Non-pigmented ciliary epithelial cell (primary cell): ENCODE measurements around the gene PACRG.
"Not testable (repeated sequence)": the region's sequence is repeated elsewhere in the genome, so short reads cannot be mapped to it uniquely, and the experiment has no call there.

Experiments
- DNase-seq: peaks from one replicate; pipeline ENCODE4 v3.0.0-alpha.2; 2010; ENCODE audit warnings: low read depth

Gene PACRG

DNA sequence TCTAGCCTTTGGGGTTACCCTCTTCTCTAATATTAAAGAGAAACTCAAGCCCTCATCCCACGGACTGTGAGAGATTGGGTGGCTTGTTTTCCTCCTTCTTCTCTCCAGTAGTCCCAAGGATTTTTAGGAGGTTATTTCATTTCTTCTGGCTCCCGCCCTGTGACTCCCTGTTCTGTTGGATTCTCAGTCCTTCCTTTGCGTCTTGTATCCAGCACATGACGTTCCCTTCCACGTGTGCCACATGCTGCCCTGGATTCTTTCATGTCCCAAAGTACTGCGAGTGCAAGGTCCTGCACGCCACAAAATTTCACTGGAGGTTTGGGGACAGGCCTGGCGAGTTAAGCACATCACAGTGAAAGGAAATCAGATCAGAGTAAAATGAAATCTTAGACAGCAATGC, 213.4 kb downstream of the PACRG start:
- no peak for DNase-seq

DNA sequence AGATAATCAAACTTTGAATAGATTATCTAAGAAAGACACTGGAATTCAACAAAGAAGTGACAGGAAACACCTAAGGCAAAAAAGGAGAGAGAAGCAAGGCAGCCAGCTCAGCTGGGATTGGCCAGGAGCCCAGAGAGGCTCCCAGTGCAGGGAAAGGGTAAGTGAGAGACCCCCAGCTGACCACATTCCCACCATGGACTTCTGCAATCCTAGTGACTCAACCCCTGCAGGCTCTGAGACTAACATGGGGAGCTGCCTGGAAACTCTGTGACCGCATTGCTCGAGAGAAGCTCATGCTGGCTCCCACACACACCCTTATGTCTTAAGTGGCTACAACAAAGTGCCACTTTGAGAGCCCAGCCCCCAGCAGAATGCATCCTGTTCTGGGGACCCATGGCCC, 215.1 kb downstream of the PACRG start:
- peak; percentile 91 for DNase-seq

DNA sequence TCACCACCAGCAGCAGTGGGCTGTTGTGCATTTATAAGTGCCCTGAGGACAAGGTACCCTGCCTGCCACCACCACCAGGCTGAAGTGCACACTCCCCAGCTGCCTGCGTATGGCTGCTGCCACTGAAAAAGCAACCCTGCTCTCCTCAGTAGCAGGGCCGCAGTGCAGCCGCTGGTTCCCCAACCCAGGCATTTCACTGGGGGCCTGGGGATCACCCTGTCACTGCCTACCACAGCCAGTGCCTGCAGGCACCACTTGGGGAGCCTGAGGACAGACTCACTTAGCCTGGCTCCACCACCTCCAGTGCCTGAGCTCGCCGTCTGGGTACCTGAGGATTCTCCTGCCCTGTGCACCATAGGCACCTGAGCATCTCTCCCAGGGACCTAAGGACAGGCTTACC, 215.6 kb downstream of the PACRG start:
- no peak for DNase-seq

DNA sequence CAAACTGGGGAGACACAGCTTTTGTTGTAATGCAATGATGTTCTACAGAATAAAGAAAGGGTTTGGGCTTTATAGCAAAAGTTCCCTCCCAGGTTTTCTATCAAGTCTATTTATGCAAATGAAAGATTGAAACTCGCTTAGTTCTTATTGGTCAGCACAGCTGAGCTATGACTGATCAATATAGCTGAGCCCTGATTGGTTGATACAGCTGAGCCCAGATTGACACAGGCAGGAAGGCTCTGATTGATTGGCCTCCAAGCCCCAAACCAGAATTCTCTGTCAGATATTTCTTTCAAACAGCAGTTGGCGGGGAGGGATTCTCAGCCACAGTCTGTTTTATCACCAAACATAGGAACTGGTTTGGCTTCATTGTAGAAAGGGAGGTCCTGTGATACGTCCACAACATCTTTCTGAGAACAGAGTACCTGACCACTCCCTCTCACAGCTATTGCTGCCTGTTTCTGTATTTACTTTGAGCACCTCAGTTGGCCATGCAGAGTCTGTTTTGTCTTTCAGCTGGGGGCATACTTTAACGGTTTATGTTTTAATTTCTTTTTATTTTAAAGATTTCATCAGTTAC, 223.5 kb downstream of the PACRG start:
- DNase-seq, result no peak

DNA sequence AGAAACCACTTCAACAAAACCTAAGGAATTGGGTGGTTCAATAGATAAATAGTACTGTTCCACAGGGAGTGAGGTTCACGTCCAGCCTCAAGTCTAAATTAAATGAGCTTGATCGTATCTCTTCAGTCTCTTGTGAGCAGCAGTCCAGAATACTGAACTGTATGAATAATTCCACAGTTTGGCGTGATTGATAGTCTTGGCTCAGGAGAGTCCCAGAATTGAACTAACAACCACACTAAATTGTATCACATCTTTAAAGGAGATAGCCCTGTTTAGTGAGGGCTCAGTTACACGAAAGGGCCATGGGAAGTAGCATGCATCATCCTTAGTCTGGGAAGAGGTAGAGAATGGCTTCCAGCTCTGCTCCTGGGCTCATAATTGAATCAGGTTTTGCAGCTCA, 224.6 kb downstream of the PACRG start:
- DNase-seq, result no peak

DNA sequence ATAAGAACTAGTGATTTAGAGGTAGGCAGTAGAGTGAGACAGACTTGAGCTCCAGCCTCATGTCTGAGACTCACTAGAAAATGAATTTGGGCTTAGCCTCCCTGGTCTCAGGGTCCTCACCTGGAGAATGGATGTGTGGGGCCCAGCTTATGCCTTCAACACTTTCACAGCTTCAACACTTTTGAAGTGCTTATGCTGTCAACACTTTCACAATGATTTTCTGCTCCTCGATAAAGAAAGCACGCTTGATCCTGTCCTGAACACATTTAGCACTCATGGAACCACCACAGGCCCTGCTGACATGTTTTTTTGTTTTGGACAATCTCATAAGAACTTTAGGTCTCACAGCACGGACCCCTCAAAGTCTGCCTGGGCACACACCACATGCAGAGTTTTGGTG, 229.3 kb downstream of the PACRG start:
- no peak for DNase-seq

DNA sequence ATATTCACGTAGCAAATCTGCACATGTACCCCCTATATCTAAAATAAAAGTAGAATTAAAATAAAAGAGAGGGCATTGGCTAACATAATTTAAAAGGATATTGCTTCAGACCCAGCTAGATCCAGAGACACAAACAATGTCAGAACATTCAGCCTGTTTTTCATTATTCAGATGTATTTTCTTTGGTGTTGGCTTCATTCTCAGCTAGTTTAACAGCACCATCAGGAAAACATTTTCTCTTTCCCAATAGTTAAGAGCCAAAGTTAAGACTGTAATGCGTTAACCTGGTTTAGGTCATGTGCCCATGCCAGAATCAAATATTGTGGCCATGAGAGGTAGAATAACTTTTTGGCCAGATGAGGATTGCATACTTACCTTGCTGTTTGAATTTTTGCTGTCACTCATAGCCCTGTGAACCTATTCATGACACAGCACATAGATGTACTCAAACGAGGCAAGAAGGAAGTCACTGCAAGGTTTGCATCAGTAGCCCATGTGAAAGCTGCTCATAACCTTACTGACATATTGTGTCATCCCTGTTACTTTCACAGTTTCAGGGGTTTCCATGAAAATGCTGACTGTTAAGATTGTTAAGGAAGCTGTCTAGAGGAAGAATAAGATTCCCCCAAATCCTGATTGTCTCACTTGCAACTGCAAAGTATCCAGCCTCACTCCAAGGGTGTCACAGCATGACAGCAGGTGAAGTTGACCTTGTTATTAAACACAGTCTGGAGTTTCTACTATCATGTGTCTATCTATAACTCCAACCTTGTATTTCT, 233.1 kb downstream of the PACRG start:
- DNase-seq, result no peak

DNA sequence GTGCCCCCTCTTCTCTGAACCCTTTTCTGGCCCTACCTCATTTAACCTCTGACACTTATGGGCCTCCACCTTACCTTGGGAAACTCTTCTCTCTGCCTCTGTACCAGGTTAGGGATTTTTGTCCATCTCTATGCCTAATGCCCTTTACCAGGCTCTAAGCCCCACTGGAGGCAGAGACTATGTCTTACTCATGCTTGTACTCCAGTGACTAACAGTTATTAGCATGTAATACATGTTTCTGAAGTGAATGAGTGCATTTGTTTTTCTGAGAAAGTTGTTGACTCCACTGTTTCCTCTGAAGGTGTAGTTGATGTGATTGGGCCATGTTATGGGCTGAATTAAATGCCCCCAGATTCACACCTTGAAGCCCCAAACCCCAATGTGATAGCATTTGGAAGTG, 234.3 kb downstream of the PACRG start:
- DNase-seq, result no peak

DNA sequence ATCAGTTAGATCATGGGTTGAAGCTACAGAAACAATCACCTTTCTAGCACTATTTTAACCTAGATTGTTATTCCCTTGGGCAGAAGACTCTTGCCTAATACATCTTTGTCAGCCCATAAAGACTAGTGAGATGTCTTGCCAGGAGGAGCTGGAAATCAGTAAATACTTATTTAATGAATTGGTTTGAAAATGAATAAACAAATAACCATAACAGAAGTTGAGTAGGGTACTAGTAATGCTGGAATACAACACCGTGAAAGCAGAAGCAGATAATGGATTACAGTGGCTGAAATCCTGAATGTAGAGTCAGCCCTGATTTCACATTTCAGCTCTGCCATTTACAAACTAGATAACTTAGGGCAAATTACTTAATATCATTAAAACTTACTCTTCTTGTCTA, 236.1 kb downstream of the PACRG start:
- no peak for DNase-seq

DNA sequence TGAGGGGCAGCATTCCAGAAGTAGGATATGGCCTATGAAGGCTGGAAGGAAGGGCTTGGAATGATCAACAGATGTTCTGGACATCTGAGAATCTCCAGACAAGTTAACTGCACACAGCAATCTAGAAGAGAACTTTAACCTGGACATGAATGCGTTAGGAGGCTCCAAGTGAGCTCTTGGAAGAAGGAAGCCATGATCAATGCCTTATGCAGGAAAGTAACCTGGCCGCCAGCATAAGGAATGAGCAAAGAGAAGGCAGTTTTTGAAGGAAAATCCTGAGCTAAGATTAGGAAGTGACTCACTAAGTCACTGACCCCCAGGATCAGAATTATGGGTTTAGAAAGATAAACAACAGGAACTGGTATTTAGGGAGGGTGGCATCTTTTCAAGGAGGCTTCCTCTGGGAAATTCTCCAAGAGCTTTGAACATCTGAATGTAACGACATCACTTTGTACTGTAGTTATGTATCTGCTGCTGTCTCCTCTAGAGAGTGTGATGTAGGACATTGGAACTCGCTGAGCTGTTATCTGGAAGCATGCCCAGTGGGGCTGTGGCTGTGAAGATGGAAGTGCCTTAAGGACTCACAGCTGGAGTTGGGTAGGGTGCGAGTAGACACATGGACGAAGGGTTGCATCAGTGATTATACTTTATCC, 236.8 kb downstream of the PACRG start:
- peak; percentile 100 for DNase-seq

DNA sequence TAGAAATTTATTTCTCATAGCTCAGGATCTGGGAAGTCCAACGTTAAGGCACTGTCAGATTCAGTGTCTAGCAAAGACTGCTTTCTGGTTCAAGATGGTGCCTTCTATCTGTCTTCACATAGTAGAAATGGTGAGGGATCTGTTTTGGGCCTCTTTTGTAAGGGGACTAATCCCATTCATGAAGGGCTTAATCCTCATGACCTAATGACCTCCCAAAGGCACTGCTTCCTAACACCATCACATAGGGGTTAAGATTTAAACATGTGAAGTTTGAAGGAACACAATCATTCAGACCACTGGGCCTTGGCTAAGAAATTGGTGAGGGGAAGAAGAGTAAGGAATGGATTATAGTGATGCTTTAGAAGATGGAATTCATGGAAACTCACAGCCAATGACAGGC, 237.6 kb downstream of the PACRG start:
- DNase-seq, result no peak

DNA sequence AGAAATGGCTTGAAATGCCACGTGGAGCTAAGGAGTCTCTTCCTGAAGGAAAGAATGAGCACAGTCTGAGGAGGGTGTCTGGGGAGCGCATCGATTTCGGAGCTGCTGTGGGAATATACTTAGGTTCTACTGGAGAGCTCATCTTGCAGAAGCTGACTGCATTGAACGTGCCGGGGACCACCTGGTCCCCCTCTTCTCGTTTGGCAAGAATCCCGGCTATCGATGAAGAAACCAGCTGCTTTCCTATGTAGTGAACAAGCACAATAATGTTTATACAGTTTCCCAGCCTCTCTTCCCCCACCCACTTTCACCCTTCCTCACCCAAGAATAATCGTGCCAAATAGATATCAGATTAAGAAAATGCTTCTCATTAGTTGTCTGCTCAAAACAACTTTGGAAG, 242.5 kb downstream of the PACRG start:
- DNase-seq, result no peak

DNA sequence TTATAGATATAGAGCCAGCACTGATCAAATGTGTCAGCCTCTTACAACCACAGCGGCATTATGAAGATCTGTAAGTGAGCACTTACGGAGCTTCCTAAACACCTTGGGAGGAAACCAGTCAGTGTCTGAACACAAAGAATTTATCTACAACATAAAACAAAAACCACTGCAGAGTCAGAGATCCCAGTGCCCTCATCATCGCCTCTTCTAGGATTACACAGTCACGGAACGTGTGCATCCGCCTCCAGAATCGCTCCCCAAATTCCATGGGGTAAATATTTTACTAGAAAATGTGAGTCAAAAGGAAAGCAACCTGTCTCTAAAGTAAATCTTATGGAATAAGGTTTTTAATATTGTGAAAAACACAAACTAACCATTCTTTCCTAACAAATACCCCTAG, 243.6 kb downstream of the PACRG start:
- no peak for DNase-seq

DNA sequence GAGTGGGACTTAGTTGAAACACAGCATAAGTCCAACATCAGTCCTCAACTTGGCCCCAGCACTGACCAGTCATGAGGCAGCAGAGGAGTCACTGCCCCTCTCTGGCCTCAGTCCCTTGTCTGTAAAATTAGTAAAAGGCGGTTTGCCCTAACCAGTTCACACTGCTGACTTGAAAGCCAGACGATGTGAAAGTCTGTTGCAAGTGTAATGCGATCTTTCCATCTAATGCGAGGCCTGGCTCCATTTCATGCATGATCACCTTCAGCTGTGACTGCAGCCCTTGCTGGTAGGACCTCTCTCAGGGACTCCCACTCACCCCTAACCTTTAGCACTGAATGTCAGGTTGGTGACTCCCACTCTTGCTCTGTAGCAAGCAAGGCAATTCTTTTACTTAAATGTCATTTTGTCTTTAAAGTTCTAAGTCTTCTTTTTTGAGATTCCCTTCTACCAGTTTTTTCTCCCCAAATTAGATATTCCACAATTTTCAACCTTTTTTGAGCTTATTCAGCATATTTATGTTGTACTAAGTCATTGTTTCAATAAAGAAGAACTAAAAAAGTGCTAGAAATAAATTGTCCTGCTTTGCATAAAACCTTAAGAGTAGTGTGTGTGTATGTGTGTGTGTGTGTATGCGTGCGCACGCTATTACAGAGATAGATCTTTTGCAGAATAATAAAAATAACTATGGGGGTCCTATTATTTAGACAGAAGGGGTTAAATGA, 245.5 kb downstream of the PACRG start:
- DNase-seq, result no peak

DNA sequence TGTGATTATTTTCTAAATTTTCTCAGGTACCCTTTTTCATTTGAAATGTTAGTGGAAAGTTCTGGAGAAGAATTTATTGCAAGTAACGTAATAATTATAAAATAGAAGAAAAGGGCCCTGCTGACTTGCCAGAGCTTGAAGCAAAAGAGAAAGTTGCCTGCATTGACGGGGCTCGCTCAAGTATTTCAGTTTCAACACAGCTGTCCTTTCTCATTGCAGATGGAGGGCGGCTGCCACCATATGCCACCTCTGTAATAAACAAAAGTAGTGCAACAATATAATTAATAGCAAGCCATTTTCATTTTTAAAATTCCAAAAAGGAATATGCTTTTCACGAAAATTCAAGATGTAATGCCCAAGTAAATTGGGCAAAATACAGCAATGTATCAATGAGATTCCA, 246.2 kb downstream of the PACRG start:
- DNase-seq, result no peak

DNA sequence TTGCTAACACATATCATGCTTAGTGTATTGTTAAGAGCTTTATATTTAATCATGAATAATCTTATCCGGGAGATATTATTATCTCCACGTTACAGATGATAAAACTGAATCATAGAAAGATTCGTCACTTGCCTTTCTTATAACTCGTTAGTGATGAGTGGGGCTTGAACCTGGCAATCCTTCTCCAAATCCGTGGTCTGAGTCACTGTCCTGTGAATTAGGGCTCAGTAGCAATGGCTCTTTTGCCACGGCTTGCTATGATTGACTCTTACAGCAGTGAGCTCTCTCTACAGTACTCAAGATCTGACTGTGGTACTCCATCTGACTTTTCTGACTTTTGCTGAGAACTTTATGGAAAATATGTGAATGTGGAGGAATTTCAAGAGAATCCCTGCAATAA, 246.9 kb downstream of the PACRG start:
- no peak for DNase-seq

DNA sequence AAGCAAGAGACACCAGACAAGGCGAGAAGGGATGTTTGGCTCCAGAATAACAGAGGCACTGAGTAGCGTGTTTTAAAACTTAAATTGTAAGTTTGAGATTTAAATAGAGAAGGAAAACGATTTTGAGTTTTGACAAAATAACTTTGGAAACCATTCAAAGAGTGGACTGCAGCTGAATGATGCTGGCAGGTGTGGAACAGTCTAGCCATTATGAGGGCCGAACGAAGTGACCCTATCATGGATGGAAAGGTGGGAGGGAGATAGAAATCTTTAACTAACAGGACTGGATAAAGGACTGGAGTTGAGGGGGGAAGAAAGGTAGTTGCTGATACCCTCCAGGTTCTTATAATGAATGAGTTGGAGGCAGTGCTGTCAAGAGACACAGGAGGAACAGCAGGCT, 248.4 kb downstream of the PACRG start:
- DNase-seq, result no peak

DNA sequence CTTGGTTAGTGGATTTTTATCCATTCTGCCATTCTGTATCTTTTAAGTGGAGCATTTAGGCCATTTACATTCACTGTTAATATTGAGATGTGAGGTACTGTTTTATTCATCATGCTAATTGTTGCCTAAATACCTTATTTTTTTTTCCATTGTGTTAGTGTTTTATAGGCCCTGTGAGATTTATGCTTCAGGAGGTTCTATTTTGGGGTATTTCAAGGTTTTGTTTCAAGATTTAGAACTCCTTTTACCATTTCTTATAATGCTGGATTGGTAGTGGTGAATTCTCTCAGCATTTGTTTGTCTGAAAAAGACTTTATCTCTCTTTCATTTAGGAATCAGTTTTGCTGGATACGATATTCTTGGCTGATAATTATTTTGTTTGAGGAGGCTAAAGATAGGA, 255.5 kb downstream of the PACRG start:
- DNase-seq, result not testable (repeated sequence)

DNA sequence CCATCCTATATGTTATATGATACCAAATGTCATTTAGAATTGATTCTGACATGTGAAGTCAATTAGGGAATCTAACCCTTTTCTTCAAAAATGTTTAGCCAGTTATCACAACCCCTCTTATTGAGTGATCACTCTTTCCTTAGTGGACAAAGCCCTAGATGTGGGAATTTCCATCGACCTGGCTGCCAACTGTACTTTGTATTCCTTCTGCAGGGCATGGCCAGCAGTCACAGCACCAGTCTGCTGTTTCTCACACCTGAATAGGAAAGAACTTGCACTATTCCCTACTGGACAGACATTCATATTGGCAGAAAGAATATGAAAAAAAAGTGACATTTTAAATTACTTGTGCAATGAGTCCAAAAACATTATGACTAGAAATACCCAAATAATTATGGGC, 271.0 kb downstream of the PACRG start:
- DNase-seq, result no peak

DNA sequence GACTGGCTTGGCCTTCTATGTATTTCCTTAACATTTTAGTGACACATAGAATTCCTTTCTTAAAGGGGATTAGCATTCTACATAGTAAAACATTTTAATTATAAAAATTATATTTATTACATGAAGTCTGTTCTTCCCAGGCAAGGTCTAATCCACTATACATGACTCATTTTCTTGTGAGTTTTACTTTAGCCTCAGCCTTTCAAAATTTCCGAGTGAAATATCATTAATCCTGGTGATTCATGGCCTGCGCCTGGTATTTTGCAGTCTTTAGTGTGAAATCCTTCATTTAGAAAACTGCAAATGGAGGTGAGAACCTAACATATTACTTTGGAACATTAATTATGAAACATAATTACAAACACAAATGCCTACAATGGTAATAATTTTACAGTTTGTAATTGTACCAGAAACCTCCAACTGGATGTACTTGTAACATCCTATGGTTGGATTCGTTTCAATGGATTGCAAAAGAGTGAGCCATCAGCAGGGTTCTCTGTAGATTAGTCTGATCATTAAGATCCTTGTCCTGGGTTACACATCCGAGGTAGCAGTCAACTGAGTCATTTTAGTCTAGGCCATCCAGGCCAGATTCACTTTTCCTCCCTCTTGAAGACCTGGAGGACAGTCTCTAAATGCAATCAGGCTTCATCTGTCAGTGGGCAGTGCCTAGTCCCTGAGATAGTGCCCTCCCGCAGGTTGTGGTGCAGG, 272.0 kb downstream of the PACRG start:
- peak; percentile 36 for DNase-seq

DNA sequence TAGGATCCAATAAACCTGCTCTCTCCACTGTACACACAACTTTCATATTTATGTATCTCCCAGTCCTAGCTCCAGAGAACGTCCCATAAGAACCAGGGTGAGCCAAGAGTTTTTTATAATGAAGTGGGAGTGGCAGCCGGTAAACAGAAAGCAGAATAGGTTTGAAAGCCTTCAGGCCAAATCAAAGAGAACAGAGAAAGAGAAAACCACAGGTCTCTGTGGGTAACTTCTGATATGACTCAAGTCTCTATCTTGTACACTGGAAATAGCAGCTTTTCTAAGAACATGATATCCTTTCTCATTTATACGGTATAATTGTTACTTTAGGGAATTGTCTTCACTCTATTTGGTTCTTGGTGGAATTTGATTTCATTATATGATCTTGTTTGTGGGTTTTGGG, 273.6 kb downstream of the PACRG start:
- no peak for DNase-seq

DNA sequence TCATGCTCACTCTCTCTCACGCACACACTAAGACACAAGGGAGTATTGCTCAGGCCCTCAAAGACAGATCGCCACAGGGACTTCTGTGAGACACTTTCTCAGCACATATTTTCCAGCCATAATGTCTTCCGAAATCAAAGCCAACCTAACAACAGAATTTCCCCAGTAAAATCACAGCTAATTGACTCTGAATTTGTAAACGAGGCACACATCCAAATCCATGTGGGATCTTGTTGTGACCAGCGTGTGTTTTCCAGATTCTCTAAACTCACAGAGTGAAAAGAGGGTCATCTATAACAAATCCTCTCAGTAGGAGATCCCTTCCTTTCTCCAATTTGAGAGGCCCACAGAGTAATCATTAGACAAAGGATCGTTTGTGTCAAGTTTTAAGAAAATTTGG, 280.4 kb downstream of the PACRG start:
- no peak for DNase-seq
